GM21360 (cell line): ENCODE results near the gene PPP5C.
"Not testable (repeated sequence)": the region's sequence is repeated elsewhere in the genome, so short reads cannot be mapped to it uniquely, and the experiment has no call there.

ENCODE experiments used
- ATAC-seq: cut with Tn5 transposase; IDR thresholded peaks from one replicate; pipeline ENCODE4 v1.9.1; 2021; ENCODE audit warnings: mild to moderate bottlenecking, moderate library complexity; ENCODE audit not compliant: unreplicated experiment

The PPP5C gene

DNA sequence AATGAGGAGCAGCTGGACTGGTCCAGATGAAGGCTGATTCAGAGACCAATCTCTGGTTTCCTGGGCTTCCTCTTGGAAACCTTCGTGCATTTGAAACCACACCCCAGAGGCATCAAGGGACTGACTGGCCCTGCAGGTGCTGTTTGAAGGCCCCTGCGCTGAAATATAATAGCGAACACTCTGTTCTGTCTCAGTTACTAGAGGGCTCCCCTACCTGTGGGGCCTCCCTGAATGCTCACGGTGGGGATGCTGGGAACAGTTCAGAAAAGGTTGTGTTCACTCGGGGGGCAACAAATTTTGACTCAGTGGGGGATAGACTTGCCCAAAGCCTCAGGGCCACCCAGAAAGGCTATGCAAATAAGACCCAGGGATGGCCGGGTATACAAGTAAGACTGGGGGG, 60.1 kb downstream of the PPP5C start:
- no peak for ATAC-seq

GRCh38 chr19:46407856-46408663, 61.2 kb downstream of the PPP5C start:
- no peak for ATAC-seq

GRCh38 chr19:46408664-46409039, 61.8 kb downstream of the PPP5C start:
- ATAC-seq: no peak

DNA sequence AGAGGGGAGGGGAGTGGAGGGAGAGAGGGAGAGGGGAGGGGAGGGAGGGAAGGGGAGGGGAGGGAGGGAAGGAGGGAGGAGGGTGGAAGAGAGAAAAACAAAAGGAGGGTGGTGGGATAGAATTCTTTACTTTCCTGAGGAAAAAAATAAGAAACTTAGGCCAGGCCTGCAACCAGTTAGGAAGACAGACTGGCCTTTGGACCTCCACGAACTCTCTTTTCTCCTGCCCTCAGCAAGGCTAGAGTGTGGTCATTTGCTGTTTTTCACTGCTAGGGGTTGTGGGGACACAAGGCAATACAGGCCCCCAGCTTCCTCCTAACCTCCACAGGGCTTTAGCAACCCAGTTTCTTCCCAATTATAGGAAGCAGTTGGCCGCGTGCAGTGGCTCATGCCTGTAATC, 62.3 kb downstream of the PPP5C start:
- no peak for ATAC-seq

DNA sequence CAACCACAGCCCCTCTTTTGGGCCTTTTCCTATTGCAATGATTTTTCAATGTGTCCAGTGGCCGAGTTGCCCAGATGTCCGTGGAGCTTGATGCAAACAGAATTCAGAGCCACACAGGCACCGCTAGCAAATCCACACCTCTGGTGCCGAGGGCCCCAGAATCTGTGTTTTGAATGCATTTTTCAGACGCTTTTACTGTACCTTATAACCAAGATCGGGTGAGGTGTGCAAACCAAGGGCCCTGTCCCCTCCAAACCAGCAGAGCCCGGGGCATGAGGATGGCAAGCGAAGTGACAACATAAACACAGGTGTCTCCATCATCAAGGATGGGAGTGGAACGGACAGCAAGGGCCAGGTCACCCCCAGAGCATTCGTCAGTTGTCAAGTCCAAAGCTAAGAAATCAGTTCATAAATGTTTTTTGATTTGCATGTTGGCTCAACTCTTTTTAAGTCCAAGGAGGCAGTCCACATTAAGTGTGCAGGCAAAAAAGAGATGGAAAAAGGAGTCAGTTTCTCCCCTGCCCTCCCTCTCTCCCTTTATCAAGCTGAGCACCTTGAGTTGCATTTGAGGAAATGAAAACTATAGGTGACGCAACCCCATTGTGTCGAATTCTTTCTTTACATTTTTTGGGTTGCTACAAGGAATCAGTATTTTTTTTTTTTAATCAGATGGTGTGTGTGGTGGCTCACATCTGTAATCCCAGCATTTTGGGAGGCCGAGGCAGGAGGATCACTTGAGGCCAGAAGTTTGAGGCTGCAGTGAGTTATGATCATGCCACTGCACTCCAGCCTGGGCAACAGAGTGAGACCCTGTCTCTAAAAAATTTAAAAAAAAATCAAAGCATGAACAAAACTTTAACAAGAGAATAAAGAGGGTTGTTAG, 63.6 kb downstream of the PPP5C start:
- no peak for ATAC-seq

DNA sequence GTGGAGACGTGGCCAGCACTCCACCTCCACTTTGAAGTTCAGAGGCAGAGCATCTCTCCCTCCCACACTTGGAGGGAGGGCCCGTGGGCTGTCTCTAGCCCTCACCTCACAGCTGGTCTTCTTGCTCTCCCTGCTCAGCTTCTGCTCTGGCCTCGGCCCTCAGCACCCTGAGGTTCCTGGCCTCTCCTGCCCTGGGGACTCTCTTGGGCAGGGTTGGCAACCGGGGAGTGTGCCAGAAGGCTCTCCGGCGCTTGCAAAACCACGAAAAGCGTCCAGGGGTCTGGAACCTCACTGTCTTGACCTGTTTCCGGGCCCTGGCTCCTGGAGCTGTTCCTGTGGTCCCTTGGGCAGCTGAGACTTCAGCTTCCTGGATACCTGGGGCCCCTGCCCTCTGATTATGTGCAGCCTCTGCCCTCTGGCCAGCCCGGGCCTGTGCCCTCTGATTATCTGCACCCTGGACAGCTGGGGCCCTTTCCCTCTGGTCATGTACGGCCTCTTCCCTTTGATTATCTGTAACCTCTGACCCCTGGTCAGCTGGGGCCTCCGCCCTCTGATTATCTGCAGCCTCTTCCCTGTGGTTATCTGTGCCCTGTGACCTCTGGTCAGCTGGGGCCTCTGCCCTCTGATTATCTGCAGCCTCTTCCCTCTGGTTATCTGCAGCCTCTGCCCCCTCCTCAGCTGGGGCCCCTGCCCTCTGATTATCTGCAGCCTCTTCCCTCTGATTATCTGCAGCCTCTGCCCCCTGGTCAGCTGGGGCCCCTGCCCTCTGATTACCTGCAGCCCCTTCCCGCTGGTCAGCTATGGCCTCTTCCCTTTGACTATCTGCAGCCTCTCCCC, 64.4 kb downstream of the PPP5C start:
- ATAC-seq: no peak

DNA sequence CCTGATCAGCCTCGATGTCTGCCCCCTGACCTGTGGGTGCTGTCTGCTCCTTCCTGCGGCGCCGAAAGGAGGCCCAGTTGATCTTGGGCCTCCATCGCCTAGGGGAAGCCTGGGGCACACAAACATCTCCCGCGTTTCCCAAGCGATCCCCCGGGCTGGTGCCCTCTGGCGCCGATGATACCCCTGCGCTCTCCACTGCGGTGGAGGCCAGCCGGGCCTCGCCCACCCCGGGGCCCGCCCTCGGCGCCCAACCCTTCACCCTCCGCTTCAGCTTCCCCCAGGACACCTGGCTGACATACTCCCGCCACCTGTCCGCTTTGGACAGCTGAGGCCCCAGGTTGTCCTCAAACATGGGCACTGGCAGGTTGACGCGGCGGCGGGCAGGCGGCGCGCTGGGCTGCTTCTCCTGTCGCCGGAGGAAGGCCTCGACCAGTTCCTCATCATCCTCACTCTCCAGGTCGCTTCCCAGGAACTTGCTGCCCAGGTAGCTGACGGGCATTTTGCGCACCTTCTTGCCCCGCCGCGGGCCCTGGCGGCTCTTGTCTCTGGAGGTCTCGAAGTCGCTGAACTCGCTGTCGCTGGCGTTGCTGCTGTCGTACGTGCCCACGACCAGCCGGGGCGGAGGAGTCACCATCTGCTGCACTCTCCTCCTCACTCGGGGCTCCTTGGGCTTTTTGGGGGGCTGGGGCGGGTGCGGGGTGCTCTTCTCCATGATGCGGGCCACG, 65.2 kb downstream of the PPP5C start:
- no peak for ATAC-seq

GRCh38 chr19:46412650-46413261, 65.9 kb downstream of the PPP5C start:
- no peak for ATAC-seq

GRCh38 chr19:46413262-46414031, 66.6 kb downstream of the PPP5C start, which contains the start of gene CCDC8:
CCDC8 (minus strand) TSS chr19:46413564; CDS start chr19:46412810, 754 bp downstream.
- no peak for ATAC-seq

DNA sequence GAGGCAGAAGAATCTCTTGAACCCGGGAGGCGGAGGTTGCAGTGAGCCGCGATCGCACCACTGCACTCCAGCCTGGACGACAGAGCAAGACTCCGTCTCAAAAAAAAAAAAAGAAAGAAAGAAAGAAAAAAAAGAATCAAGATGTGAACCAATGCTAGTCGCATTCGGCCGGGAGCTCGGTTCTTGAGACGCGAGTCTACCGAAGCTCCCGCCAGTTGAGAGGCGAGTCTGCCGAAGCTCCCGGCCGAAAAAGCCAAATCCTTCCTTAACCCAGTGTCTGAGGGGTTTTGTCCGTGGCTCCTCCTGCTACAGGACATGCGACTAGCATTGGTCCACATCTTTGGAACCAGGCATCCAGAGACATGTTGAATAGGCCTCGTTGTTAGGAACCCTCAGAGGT, 68.0 kb downstream of the PPP5C start:
- not testable (repeated sequence) for ATAC-seq

GRCh38 chr19:46415804-46416709, 69.2 kb downstream of the PPP5C start:
- ATAC-seq: not testable (repeated sequence)

- ATAC-seq: no peak
Measured at GRCh38 chr19:46420056-46420455, 73.2 kb downstream of the PPP5C start.

- no peak for ATAC-seq
Measured at GRCh38 chr19:46422344-46422743, 75.5 kb downstream of the PPP5C start.

DNA sequence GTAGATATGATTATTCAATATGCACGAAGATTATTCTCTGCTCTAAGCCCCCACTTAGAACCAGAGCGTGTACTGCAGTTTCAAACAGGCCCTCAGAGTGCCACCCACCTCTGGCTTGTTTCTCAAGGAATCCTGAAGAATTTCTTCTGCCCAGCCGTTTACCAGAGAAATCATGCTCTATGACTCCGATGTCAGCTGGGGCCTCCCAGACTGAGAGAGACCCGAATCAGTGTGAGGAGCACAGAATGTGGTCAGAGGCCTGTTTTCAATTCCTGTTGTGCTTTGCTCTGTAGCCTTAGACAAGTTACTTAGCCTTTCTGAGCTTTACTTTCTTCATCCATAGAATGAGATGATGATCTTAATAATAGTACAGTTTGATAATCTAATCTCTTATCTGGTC, 76.3 kb downstream of the PPP5C start:
- ATAC-seq: no peak

- ATAC-seq: no peak
Measured at GRCh38 chr19:46426035-46426505, 79.2 kb downstream of the PPP5C start.

DNA sequence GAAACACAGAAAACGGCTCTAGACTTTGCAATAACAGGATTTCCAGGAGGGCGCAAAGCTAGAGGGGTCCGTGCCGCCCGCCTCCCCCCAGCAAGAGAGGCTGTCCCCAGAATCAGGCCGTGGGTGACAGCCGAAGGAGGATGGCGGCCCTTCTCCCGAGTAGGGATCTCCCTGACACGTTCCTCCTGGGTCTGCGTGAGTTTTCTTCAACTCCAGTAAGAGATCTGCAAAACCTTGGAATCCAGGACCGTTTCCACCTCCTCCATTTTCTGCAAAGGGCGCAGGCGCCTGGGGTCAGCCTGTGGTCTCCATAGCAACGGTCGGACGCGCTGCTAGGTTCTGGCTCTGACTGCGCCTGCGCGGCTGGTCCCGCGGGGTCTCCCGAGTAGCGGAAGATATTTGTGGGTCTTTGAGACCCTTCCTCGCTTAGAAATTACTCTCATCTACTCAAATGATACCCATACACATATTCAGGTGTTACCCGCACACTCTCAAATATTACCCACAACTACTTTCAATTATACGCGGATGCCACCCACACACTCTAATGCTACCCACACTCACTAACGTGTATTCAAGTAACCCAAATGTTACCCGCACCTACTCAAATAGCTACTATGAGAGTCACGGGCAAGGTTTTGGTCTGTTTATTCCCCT, 79.7 kb downstream of the PPP5C start:
- ATAC-seq: no peak

DNA sequence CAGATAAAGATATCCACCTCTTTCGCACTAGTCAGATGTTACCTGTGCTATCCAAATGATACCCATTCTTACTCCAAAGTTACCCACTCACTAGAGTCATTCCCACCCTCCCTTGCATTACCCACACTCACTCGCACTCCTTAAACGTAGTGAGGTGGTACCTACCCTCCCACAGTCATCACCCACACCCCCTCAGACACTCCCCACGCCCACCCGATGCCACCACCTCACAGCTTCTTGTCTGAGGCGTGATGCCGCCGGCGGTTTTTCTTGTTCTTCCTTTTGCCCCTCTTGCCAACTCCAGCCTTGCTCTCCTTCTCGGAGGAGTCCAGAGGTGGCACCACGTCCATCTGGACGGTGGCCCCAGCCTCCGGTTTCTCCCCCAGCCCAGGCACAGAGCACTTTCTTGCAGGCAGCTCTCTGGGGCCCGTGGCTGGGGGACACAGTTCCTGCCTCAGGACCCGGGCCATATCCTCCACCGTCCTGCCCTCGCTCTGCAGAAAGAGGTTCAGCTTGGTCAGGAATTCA, 80.7 kb downstream of the PPP5C start:
- ATAC-seq: no peak
